K562 (cell line): ENCODE data around the gene FRMD4A. TPM values are rescaled to one million over a fixed set of nuclear protein-coding genes. Genes with fewer than 3 reads are reported as not detected.

Experiments used
- ATAC-seq: fragments of 200-7000 bp; cut with Tn5 transposase; 3 replicates; pipeline ENCODE4 v1.9.1; 2020; ENCODE audit warnings: moderate library complexity
- BruUV-seq: library from RNA; stranded (reverse); fragments of 400-500 nt; replicated peaks from 2 replicates; lab custom pipeline; 2021; lab: Mats Ljungman, UMichigan
- CTCF ChIA-PET: fragments of 300-600 bp; formaldehyde crosslinking; extraction: SDS; loops from one replicate; lab custom pipeline; 2021; ENCODE audit warnings: low intra/inter-chr PET ratio; lab: Yijun Ruan, JAX
- POLR2A ChIA-PET: fragments of 300-600, 350-650 bp; sonication (Branson Sonifier 250); formaldehyde crosslinking; extraction: SDS; loops from one replicate; lab custom pipeline; 2021; ENCODE audit warnings: antibody characterized with exemption, inconsistent platforms; lab: Yijun Ruan, JAX
- DNase-seq, 4 experiments: peaks; one replicate each; pipeline versions ENCODE4 v3.0.0 to v3.0.0-alpha.2; 2011 to 2018; ENCODE audit warnings: low spot score in 3 of 4, mixed read lengths in 3 of 4; ENCODE audit errors: extremely low read depth in 1 of 4
- FAIRE-seq: peaks from 2 replicates; lab custom pipeline; 2011; peaks lifted over from hg19 to GRCh38; lab: Jason Lieb, UNC
- H2AFZ ChIP-seq: 2 replicates; pipeline ENCODE4 v1.6.0; 2011; ENCODE audit warnings: low read depth, low read length, control low read depth, inconsistent platforms
- H3K27ac ChIP-seq: fragments of 200-600 bp; 3 replicates; pipeline ENCODE4 v1.8.0; 2011; ENCODE audit warnings: low read depth, mild to moderate bottlenecking, control low read depth, inconsistent platforms, low read length, moderate library complexity, mixed read lengths; ENCODE audit errors: extremely low read depth
- H3K27me3 ChIP-seq, 2 experiments: fragments of 300-600 bp in 1 of 2; 2 replicates in 1 of 2; 3 replicates in 1 of 2; pipeline versions ENCODE4 v1.6.0 to v1.8.0; 2011; ENCODE audit warnings: inconsistent platforms in 2 of 2, low read length in 2 of 2, mild to moderate bottlenecking in 1 of 2, mixed read lengths in 1 of 2, moderate library complexity in 1 of 2; ENCODE audit not compliant: control insufficient read depth in 2 of 2, insufficient read depth in 2 of 2
- H3K36me3 ChIP-seq: fragments of 300-600 bp; 3 replicates; pipeline ENCODE4 v1.8.0; 2011; ENCODE audit warnings: mild to moderate bottlenecking, low read length, inconsistent platforms; ENCODE audit not compliant: control insufficient read depth, insufficient read depth
- H3K4me1 ChIP-seq, 2 experiments: fragments of 200-600 bp in 1 of 2; replicated peaks in 1 of 2; 2 replicates in 1 of 2; 3 replicates in 1 of 2; pipeline versions ENCODE4 v1.5.1 to v1.8.0; 2011; ENCODE audit warnings: inconsistent platforms in 2 of 2, low read length in 2 of 2, mild to moderate bottlenecking in 1 of 2, mixed read lengths in 1 of 2, moderate library complexity in 1 of 2; ENCODE audit not compliant: control insufficient read depth in 2 of 2, insufficient read depth in 2 of 2
- H3K4me2 ChIP-seq: 2 replicates; pipeline ENCODE4 v1.6.1; 2011; ENCODE audit warnings: low read length, control low read depth, inconsistent platforms, mixed read lengths; ENCODE audit not compliant: insufficient read depth
- H3K4me3 ChIP-seq: fragments of 200-600 bp; sonication (generic), shearing (Covaris generic); 2 replicates; pipeline ENCODE4 v1.5.1; 2016; ENCODE audit warnings: control low read depth, inconsistent platforms
- H3K79me2 ChIP-seq: fragments of 200-600 bp; 3 replicates; pipeline ENCODE4 v1.8.0; 2011; ENCODE audit warnings: low read length, inconsistent platforms; ENCODE audit not compliant: control insufficient read depth, insufficient read depth
- H3K9ac ChIP-seq, 2 experiments: 2 replicates each; pipeline versions ENCODE4 v1.6.0 to v1.6.1; 2011; ENCODE audit warnings: low read depth in 2 of 2, low read length in 2 of 2, control low read depth in 1 of 2, inconsistent platforms in 1 of 2, mild to moderate bottlenecking in 1 of 2, mixed read lengths in 1 of 2; ENCODE audit not compliant: insufficient read depth in 1 of 2
- H3K9me1 ChIP-seq: one replicate; pipeline ENCODE4 v1.6.0; 2011; ENCODE audit warnings: inconsistent platforms, mild to moderate bottlenecking, low read length, moderate library complexity; ENCODE audit not compliant: control insufficient read depth, insufficient read depth
- H3K9me3 ChIP-seq: replicated peaks from 2 replicates; pipeline ENCODE4 v1.5.1; 2011; ENCODE audit warnings: low read depth, low read length, inconsistent platforms; ENCODE audit not compliant: control insufficient read depth, insufficient read depth
- H4K20me1 ChIP-seq: replicated peaks from 2 replicates; pipeline ENCODE4 v1.6.1; 2011; ENCODE audit warnings: low read length, inconsistent platforms, mixed read lengths; ENCODE audit not compliant: control insufficient read depth, insufficient read depth
- NRF1 ChIP-seq, 2 experiments: fragments of 450-650 bp; IDR thresholded peaks in 1 of 2; conservative IDR thresholded peaks in 1 of 2; 2 replicates each; pipeline ENCODE4 v1.6.1; 2014; ENCODE audit warnings: mild to moderate bottlenecking in 2 of 2
- RFX1 ChIP-seq: fragments of 450-650 bp; IDR thresholded peaks from 2 replicates; pipeline ENCODE4 v1.6.1; 2016; ENCODE audit warnings: mild to moderate bottlenecking, moderate library complexity
- TRIM24 ChIP-seq, 2 experiments: fragments of 450-650 bp; IDR thresholded peaks; 2 replicates each; pipeline ENCODE4 v1.6.1; 2016
- ZBED1 ChIP-seq: IDR thresholded peaks from 2 replicates; pipeline ENCODE4 v1.6.1; 2014
- WGBS: fragments of 100-300 bp; shearing (Covaris generic); methylation state at CpG from one replicate; pipeline ENCODE4 v1.1.6; 2016; ENCODE audit warnings: low coverage, mixed read lengths; ENCODE audit not compliant: insufficient coverage; ENCODE audit errors: missing lambda C conversion rate; 5-methylcytosine and 5-hydroxymethylcytosine counted together
- in situ Hi-C: fragments of 300-500 bp; cut with MboI; formaldehyde crosslinking; loops from 4 replicates; pipeline ENCODE4 v1.15.0; 2018; ENCODE audit warnings: inconsistent platforms, mixed read lengths
- intact Hi-C: fragments of 100-400 bp; cut with micrococcal nuclease; formaldehyde crosslinking; loops from 2 replicates; pipeline ENCODE4 v1.14.2; 2022
- polyA plus RNA-seq, 8 experiments: library from polyadenylated mRNA; depleted of rRNA in 4 of 8; stranded (reverse) in 5 of 8; unstranded in 3 of 8; fragments of >200 nt; fragmentation: Nextera tagmentation in 2 of 8; fragmentation: Illumina TruSeq in 1 of 8; extraction: Ambion mirVana in 2 of 8; extraction: Trizol in 1 of 8; gene quantifications; 2 replicates each; pipeline versions ENCODE4 v1.2.1 to v1.2.3, GENCODE V29; 2011 to 2014; ENCODE audit warnings: inconsistent platforms in 1 of 8, missing spikeins in 1 of 8
- total RNA-seq, 7 experiments: library from RNA; depleted of rRNA in 6 of 7; stranded (reverse); fragments of >200 nt in 6 of 7; fragmentation: Illumina TruSeq in 2 of 7; extraction: Trizol in 2 of 7; gene quantifications; 2 replicates each; pipeline versions ENCODE4 v1.2.1 to v1.2.3, GENCODE V29; 2011 to 2021; ENCODE audit warnings: low replicate concordance in 1 of 7

The FRMD4A gene
- total and polyA plus RNA-seq, 9 of the 15 experiments (the other 6 are each of a cell fraction or from before 2014, with no cell fraction given) = 0.80 to 5.2 (median 3.0) TPM

GRCh38 chr10:14191407-14191806 lies 139.3 kb downstream of the FRMD4A start:
- H3K27me3 ChIP-seq = peaks cover 6 to 23% of the 10 kb centered on the region in 2 experiments; a peak in 4 of 5 replicates
- no peaks in the 10 kb centered on the region for H3K79me2 ChIP-seq
- H3K4me2 ChIP-seq = no peak overlapping the region
- no peak overlapping the region for H3K27ac ChIP-seq
- H3K9me3 ChIP-seq = no peaks in the 10 kb centered on the region
- in situ Hi-C loops = no loop called here
- H3K9me1 ChIP-seq = no peaks in the 10 kb centered on the region
- TF ChIP-seq RFX1 (peak; percentile 38), TRIM24 (IDR thresholded peaks at IDR 0.05) (no peak)
- no peak overlapping the region for H2AFZ ChIP-seq
- ChIA-PET CTCF (no interaction called here), POLR2A (interaction anchor here (1.2 to 1.4 kb wide), 2 partner anchors 9 to 34 kb away, joined by 3 to 5 read pairs; no protein-coding TSS in a partner anchor)
- H3K4me1 ChIP-seq = peaks cover 0 to 2% of the 10 kb centered on the region in 2 experiments; a peak in 1 of 5 replicates
- FAIRE-seq (no peak), DNase-seq (no peak), ATAC-seq (no peak)
- H3K36me3 ChIP-seq = no peaks in the 10 kb centered on the region
- 9% methylated on average over 5 of the region's 5 CpGs for WGBS
- no TSS peak for BruUV-seq
- intact Hi-C loops = loop anchor here (10.0 kb wide), 1 partner anchor 133 kb away; no protein-coding TSS in a partner anchor
- no peak overlapping the region for H3K9ac ChIP-seq
- H4K20me1 ChIP-seq = no peaks in the 10 kb centered on the region
- H3K4me3 ChIP-seq = no peak overlapping the region

DNA sequence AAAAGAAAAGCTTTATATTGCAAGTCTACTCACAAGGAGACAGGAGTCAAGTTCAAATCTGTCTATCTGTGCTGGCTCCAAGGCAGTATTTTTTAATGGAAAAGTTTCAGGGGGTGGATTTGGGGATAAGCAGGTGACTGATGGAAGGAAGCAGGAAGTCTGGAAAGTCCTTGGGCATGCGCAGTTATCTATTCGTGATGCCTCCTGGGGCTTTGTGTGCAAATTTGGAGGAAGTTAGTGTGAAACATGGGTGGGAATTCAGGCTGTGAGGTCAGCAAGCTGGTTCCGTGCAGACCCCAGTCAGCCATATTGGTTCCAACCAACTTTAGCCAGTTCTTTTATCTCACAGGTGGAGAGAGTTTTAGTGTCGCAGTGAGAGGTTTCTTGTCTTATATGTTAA lies 140.0 kb downstream of the FRMD4A start:
- CTCF ChIA-PET = no interaction called here
- 8% methylated on average over 4 of the region's 4 CpGs for WGBS
- Histone ChIP-seq H3K9me3 (no peaks in the 10 kb centered on the region), H3K9ac (no peak overlapping the region), H3K27me3 (peaks cover 6 to 20% of the 10 kb centered on the region in 2 experiments; a peak in 4 of 5 replicates), H3K9me1 (no peaks in the 10 kb centered on the region), H3K4me1 (peaks cover 0 to 6% of the 10 kb centered on the region in 2 experiments; a peak in 1 of 5 replicates), H3K27ac (no peak overlapping the region), H3K36me3 (no peaks in the 10 kb centered on the region), H3K79me2 (no peaks in the 10 kb centered on the region), H3K4me3 (no peak overlapping the region)
- in situ Hi-C loops = no loop called here
- BruUV-seq = no TSS peak
- FAIRE-seq = no peak
- TF ChIP-seq ZBED1 (no peak), NRF1 (conservative IDR thresholded peaks at IDR 0.05 in 1 of 2, IDR thresholded peaks at IDR 0.05 in 1 of 2) (peak; percentile 77 to 80)
- TF ChIP-seq, all 486 proteins: peak for 1
- Histone ChIP-seq H2AFZ (peak overlapping the region; percentile 24; the same call in 1 of the 2 replicates), H4K20me1 (no peaks in the 10 kb centered on the region), H3K4me2 (no peak overlapping the region; the same call in 1 of the 2 replicates)
- POLR2A ChIA-PET = interaction anchor here (1.2 kb wide), 1 partner anchor 33 kb away, joined by 3 read pairs; no protein-coding TSS in a partner anchor
- DNase-seq (no peak), ATAC-seq (no peak)
- intact Hi-C loops = loop anchor here (10.0 kb wide), 1 partner anchor 134 kb away; no protein-coding TSS in a partner anchor
